HepG2 (cell line): ENCODE measurements around the gene LMNA. TPM values are rescaled to one million over a fixed set of nuclear protein-coding genes. Genes with fewer than 3 reads are reported as not detected.

ENCODE experiments used
- CEBPG ChIP-seq: IDR thresholded peaks from 2 replicates; pipeline ENCODE4 v1.6.1; 2016
- GPN1 ChIP-seq: sonication (generic); formaldehyde crosslinking; IDR thresholded peaks from 2 replicates; pipeline ENCODE4 v1.5.1; 2020; ENCODE audit warnings: missing genetic modification reagents, borderline replicate concordance
- HES4 ChIP-seq: sonication (generic); formaldehyde crosslinking; IDR thresholded peaks from 2 replicates; pipeline ENCODE4 v1.9.0; 2021; ENCODE audit warnings: mild to moderate bottlenecking, missing genetic modification reagents, borderline replicate concordance
- HOXD1 ChIP-seq: sonication (generic); formaldehyde crosslinking; IDR thresholded peaks from 2 replicates; pipeline ENCODE4 v1.5.0; 2020; ENCODE audit warnings: missing genetic modification reagents
- POLR2A ChIP-seq, 2 experiments: IDR thresholded peaks; 2 replicates each; pipeline ENCODE4 v1.6.1; 2011; ENCODE audit warnings: low read depth in 2 of 2, low read length in 2 of 2, mild to moderate bottlenecking in 1 of 2, moderate library complexity in 1 of 2; ENCODE audit not compliant: insufficient read depth in 1 of 2
- SP5 ChIP-seq: IDR thresholded peaks from 2 replicates; pipeline ENCODE4 v1.6.1; 2016; ENCODE audit warnings: low read depth, borderline replicate concordance
- ZMYM3 ChIP-seq: sonication (generic); formaldehyde crosslinking; IDR thresholded peaks from 2 replicates; pipeline ENCODE4 v1.5.1; 2020; ENCODE audit warnings: mild to moderate bottlenecking, missing genetic modification reagents
- ZNF530 ChIP-seq: sonication (generic); formaldehyde crosslinking; IDR thresholded peaks from 2 replicates; pipeline ENCODE4 v1.5.0; 2020; ENCODE audit warnings: low read depth, mild to moderate bottlenecking, missing genetic modification reagents
- ZZZ3 ChIP-seq: sonication (generic); formaldehyde crosslinking; IDR thresholded peaks from 2 replicates; pipeline ENCODE4 v1.4.0; 2020; ENCODE audit warnings: missing genetic modification reagents, mild to moderate bottlenecking, borderline replicate concordance
- polyA plus RNA-seq, 8 experiments: library from polyadenylated mRNA; depleted of rRNA in 3 of 8; stranded (reverse) in 7 of 8; unstranded in 1 of 8; fragments of >200 nt; fragmentation: Illumina TruSeq in 4 of 8; extraction: Trizol in 4 of 8; gene quantifications; 2 replicates each; pipeline versions ENCODE4 v1.2.1 to v1.2.3, GENCODE V29; 2011 to 2016; ENCODE audit warnings: low read depth in 4 of 8, missing spikeins in 1 of 8, mixed read lengths in 1 of 8; ENCODE audit not compliant: insufficient read depth in 1 of 8
- total RNA-seq, 5 experiments: library from RNA; depleted of rRNA; stranded (reverse); fragments of >200 nt; fragmentation: Illumina TruSeq; extraction: Trizol; gene quantifications; 2 replicates each; pipeline ENCODE4 v1.2.3, GENCODE V29; 2016; ENCODE audit warnings: low read depth in 1 of 5
- TF ChIP-seq, protein P1 (sequence below): sonication (generic); formaldehyde crosslinking; IDR thresholded peaks from 2 replicates; pipeline ENCODE4 v1.5.1; 2020; ENCODE audit warnings: mild to moderate bottlenecking, missing genetic modification reagents, moderate library complexity
- TF ChIP-seq, protein P2 (sequence below): sonication (generic); formaldehyde crosslinking; IDR thresholded peaks from 2 replicates; pipeline ENCODE4 v1.4.0; 2020; ENCODE audit warnings: missing genetic modification reagents, borderline replicate concordance
- TF ChIP-seq, protein P3 (sequence below): sonication (generic); formaldehyde crosslinking; IDR thresholded peaks from 2 replicates; pipeline ENCODE4 v1.8.0; 2022; ENCODE audit warnings: mild to moderate bottlenecking, missing genetic modification reagents, borderline replicate concordance
- TF ChIP-seq, protein P4 (sequence below): sonication (generic); formaldehyde crosslinking; IDR thresholded peaks from 2 replicates; pipeline ENCODE4 v1.4.0; 2020; ENCODE audit warnings: missing genetic modification reagents, borderline replicate concordance
- TF ChIP-seq, protein P5 (sequence below): IDR thresholded peaks from 2 replicates; pipeline ENCODE4 v1.6.1; 2016; ENCODE audit warnings: missing compliant biosample characterization, missing genetic modification reagents, borderline replicate concordance

Gene LMNA
- total and polyA plus RNA-seq, 2 of the 13 experiments (the other 11 are each of a cell fraction or from before 2014, with no cell fraction given): 107 to 225 TPM

DNA sequence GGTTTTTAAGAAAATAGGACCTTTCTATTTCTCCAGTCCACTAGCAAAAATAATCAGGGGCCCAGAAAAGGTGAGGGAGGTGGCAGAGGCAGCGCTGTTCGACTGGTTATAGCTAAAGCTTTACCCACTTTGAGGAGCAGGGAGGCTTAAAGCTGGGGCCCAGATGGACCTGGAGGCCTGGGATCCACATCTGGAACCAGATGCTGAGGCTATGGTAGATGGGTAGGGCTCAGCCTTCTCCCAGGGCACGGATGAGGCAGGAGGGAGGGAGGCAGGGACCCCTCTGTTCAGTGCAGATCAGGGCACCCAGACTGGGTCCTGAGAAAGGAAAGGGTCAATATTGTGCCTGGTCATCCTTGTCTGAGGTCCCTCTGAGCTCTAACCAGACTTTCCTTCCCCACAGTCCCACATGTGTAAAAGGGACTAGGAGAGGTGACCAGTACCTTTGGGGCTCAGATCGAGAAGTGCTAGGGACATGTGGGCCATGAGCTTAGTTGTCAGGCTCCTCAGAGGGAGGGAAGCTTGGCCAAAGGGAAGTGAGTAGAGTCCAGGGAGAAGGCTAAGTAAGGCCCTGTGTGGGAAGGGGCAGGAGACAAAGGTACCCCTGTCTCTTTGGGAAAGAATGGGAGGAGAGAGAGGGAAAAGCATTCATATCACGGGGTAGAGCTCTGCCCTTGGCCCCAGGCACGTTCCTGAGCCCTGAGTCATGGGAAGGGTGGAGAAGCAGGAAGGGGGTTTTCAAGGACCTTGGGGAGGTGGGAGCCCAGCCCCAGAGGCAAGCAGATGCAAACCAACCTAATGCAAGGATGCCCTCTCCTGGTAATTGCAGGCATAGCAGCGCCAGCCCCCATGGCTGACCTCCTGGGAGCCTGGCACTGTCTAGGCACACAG lies 15.4 kb downstream of the LMNA start (continued):
- TF ChIP-seq, protein P1, sequence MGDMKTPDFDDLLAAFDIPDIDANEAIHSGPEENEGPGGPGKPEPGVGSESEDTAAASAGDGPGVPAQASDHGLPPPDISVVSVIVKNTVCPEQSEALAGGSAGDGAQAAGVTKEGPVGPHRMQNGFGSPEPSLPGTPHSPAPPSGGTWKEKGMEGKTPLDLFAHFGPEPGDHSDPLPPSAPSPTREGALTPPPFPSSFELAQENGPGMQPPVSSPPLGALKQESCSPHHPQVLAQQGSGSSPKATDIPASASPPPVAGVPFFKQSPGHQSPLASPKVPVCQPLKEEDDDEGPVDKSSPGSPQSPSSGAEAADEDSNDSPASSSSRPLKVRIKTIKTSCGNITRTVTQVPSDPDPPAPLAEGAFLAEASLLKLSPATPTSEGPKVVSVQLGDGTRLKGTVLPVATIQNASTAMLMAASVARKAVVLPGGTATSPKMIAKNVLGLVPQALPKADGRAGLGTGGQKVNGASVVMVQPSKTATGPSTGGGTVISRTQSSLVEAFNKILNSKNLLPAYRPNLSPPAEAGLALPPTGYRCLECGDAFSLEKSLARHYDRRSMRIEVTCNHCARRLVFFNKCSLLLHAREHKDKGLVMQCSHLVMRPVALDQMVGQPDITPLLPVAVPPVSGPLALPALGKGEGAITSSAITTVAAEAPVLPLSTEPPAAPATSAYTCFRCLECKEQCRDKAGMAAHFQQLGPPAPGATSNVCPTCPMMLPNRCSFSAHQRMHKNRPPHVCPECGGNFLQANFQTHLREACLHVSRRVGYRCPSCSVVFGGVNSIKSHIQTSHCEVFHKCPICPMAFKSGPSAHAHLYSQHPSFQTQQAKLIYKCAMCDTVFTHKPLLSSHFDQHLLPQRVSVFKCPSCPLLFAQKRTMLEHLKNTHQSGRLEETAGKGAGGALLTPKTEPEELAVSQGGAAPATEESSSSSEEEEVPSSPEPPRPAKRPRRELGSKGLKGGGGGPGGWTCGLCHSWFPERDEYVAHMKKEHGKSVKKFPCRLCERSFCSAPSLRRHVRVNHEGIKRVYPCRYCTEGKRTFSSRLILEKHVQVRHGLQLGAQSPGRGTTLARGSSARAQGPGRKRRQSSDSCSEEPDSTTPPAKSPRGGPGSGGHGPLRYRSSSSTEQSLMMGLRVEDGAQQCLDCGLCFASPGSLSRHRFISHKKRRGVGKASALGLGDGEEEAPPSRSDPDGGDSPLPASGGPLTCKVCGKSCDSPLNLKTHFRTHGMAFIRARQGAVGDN (CRISPR knock-in tag): peak; percentile 88
- TF ChIP-seq ZNF530 (no peak), HES4 (CRISPR knock-in tag) (no peak), GPN1 (no peak), ZMYM3 (CRISPR knock-in tag) (peak; percentile 63; the same call in 1 of the 2 replicates), POLR2A (IDR thresholded peaks at IDR 0.05; ENCODE audit: insufficient read depth in 1 of 2, low read depth in 2 of 2, low read length in 2 of 2) (peak in 1 of 2 experiments; percentile 75; a peak in 2 of 4 replicates), HOXD1 (no peak), ZZZ3 (CRISPR knock-in tag) (no peak), SP5 (CRISPR knock-in tag) (peak; percentile 93), CEBPG (CRISPR knock-in tag) (no peak; the same call in 1 of the 2 replicates)
- TF ChIP-seq, protein P2, sequence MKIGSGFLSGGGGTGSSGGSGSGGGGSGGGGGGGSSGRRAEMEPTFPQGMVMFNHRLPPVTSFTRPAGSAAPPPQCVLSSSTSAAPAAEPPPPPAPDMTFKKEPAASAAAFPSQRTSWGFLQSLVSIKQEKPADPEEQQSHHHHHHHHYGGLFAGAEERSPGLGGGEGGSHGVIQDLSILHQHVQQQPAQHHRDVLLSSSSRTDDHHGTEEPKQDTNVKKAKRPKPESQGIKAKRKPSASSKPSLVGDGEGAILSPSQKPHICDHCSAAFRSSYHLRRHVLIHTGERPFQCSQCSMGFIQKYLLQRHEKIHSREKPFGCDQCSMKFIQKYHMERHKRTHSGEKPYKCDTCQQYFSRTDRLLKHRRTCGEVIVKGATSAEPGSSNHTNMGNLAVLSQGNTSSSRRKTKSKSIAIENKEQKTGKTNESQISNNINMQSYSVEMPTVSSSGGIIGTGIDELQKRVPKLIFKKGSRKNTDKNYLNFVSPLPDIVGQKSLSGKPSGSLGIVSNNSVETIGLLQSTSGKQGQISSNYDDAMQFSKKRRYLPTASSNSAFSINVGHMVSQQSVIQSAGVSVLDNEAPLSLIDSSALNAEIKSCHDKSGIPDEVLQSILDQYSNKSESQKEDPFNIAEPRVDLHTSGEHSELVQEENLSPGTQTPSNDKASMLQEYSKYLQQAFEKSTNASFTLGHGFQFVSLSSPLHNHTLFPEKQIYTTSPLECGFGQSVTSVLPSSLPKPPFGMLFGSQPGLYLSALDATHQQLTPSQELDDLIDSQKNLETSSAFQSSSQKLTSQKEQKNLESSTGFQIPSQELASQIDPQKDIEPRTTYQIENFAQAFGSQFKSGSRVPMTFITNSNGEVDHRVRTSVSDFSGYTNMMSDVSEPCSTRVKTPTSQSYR (CRISPR knock-in tag): peak; percentile 78; the same call in 1 of the 2 replicates
- TF ChIP-seq, protein P3, sequence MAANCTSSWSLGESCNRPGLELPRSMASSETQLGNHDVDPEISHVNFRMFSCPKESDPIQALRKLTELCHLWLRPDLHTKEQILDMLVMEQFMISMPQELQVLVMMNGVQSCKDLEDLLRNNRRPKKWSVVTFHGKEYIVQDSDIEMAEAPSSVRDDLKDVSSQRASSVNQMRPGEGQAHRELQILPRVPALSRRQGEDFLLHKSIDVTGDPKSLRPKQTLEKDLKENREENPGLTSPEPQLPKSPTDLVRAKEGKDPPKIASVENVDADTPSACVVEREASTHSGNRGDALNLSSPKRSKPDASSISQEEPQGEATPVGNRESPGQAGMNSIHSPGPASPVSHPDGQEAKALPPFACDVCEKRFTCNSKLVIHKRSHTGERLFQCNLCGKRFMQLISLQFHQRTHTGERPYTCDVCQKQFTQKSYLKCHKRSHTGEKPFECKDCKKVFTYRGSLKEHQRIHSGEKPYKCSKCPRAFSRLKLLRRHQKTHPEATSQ: no peak
- TF ChIP-seq, protein P4, sequence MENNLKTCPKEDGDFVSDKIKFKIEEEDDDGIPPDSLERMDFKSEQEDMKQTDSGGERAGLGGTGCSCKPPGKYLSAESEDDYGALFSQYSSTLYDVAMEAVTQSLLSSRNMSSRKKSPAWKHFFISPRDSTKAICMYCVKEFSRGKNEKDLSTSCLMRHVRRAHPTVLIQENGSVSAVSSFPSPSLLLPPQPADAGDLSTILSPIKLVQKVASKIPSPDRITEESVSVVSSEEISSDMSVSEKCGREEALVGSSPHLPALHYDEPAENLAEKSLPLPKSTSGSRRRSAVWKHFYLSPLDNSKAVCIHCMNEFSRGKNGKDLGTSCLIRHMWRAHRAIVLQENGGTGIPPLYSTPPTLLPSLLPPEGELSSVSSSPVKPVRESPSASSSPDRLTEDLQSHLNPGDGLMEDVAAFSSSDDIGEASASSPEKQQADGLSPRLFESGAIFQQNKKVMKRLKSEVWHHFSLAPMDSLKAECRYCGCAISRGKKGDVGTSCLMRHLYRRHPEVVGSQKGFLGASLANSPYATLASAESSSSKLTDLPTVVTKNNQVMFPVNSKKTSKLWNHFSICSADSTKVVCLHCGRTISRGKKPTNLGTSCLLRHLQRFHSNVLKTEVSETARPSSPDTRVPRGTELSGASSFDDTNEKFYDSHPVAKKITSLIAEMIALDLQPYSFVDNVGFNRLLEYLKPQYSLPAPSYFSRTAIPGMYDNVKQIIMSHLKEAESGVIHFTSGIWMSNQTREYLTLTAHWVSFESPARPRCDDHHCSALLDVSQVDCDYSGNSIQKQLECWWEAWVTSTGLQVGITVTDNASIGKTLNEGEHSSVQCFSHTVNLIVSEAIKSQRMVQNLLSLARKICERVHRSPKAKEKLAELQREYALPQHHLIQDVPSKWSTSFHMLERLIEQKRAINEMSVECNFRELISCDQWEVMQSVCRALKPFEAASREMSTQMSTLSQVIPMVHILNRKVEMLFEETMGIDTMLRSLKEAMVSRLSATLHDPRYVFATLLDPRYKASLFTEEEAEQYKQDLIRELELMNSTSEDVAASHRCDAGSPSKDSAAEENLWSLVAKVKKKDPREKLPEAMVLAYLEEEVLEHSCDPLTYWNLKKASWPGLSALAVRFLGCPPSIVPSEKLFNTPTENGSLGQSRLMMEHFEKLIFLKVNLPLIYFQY: 0 out of 2 replicates have a peak, but pooled peaks have one; percentile 38
- TF ChIP-seq, protein P5, sequence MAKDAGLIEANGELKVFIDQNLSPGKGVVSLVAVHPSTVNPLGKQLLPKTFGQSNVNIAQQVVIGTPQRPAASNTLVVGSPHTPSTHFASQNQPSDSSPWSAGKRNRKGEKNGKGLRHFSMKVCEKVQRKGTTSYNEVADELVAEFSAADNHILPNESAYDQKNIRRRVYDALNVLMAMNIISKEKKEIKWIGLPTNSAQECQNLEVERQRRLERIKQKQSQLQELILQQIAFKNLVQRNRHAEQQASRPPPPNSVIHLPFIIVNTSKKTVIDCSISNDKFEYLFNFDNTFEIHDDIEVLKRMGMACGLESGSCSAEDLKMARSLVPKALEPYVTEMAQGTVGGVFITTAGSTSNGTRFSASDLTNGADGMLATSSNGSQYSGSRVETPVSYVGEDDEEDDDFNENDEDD (CRISPR knock-in tag): peak; percentile 63; the same call in 1 of the 2 replicates
